HG02759 (cell line): Measurements from ENCODE around the gene HENMT1.

Experiments used
- ATAC-seq: cut with Tn5 transposase; IDR thresholded peaks from one replicate; pipeline ENCODE4 v1.9.1; 2021; ENCODE audit warnings: mild to moderate bottlenecking, moderate library complexity; ENCODE audit not compliant: unreplicated experiment

The HENMT1 gene

DNA sequence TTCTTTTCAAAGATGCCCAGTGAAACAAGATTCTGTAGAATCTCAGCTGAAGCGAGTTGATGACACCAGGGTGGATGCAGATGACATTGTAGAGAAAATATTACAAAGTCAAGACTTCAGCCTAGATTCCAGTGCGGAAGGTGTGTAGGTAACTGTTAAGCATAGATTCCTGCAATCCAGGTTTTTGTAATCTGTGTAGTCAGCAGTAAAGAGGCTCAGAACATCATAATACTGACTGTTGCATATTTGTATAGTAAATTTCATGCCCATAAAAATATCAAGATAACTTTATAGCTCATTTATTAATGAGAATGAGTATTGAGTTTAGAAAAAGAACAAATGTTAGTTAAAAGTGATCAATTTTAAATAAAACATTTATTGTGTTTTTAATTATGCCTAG, 32.2 kb downstream of the HENMT1 start:
- no peak for ATAC-seq

GRCh38 chr1:108627951-108628350, 32.9 kb downstream of the HENMT1 start:
- ATAC-seq: no peak

DNA sequence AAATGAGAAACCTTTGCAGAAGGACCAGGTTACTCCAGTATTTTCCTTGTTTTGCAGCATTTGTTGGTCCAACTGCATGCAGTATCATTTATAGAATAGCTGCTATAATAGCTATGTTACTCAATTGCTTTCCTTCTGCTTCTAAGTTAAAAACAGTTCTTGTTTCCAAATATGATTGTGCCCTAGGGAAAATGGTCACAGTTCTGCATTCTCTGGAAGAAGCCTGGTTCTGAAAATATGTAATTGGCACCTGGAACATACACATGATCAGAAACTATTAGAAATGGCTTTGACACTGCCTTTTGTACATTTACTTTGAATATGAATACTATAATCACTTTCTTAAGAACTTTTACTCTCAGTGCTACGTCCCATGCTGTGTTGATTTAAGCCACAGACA, 33.6 kb downstream of the HENMT1 start:
- no peak for ATAC-seq

- no peak for ATAC-seq
These were observed 36.8 kb downstream of the HENMT1 start for GRCh38 chr1:108624069-108624468.

- no peak for ATAC-seq
These were observed 43.2 kb downstream of the HENMT1 start for GRCh38 chr1:108617724-108618056.

GRCh38 chr1:108617008-108617723, 43.7 kb downstream of the HENMT1 start:
- no peak for ATAC-seq

DNA sequence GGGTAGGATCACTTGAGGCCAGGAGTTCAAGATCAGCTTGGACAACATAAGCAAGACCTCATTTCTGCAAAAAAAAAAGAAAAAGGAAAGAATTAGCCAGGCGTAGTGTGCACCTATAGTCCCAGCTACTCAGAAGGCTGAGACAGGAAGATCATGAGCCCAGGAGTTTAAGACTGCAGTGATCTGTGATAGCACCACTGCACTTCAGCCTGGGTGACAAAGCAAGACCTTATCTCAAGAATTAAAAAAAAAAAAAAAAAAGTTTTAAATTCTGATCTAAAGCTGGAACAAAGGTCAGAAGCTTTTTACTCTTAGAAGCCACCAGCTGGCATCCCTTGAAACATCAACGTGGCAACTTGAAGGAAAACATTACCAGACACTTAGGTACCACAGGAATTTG, 45.3 kb downstream of the HENMT1 start:
- ATAC-seq: no peak

DNA sequence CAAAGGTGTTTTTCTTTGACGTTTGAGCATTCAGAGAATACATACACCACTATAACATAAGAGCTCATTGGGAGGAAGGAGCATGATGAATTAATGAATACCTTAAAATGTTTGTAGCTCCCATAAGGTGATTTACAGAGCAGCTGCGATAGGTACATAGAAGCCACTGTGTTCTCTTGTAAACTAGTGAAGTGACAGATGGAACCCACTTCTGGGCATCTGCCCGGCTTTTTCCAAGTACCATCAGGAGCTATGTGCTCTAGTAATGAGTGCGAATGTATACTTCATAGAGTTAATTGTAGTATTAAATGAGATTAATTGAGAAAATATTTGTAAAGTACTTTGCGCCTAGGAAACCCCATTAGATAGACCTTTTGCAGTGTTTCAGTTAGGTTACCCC, 48.4 kb downstream of the HENMT1 start:
- ATAC-seq: no peak

DNA sequence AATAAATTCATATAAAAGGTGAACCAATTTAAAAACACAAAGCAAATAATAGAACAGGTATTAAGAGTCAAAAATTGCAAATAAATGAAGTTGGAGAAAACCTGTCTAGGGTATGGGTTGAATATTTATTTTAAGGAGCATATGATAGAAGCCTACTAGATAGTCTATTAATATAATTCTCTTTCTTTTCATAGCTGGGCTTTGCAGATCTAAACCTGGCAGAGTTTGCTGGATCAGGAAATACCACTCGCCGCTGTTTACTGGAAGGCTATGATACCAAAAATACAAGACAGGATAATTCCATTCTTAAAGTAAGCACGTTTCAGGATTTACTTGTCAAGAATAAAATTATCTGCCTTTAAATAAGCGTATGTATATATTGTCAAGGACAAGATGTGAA, 48.9 kb downstream of the HENMT1 start:
- no peak for ATAC-seq

GRCh38 chr1:108610073-108610472, 50.8 kb downstream of the HENMT1 start:
- ATAC-seq: no peak

GRCh38 chr1:108609483-108610049, 51.3 kb downstream of the HENMT1 start:
- no peak for ATAC-seq

- no peak for ATAC-seq
These were observed 54.4 kb downstream of the HENMT1 start for GRCh38 chr1:108606478-108606877.

- no peak for ATAC-seq
These were observed 55.3 kb downstream of the HENMT1 start for GRCh38 chr1:108605633-108606032.

DNA sequence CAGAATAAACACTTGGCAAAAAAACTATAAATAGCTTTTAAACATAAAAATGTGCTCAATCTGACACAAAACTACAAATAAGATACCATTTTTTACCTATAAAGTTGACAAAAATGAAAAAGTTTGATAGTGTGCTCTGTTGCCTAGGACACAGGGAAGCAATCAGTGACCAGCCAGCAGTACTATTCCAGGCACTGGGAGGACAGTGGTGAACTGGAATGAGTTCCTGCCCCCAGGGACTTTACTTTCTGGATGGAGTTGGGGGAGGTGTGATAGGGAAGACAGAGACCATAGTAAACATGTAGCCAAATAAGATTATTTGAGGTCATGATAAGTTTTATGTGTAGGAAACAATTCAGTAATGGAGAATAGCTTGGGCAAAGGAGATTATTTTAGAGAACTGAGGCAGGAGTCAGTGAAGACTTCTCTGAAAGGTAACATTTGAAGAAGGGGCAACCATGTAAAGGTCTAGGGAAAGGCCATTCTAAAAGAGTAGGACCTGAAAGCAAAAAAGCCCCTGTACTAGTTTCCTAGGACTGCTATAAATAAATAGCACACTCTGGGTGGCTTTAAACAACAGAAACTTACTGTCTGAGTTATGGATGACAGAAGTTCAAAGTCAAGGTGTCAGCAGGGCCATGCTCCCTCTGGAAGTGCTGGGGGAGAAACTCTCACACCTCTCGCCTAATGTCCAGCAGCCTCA, 59.0 kb downstream of the HENMT1 start:
- ATAC-seq: no peak

DNA sequence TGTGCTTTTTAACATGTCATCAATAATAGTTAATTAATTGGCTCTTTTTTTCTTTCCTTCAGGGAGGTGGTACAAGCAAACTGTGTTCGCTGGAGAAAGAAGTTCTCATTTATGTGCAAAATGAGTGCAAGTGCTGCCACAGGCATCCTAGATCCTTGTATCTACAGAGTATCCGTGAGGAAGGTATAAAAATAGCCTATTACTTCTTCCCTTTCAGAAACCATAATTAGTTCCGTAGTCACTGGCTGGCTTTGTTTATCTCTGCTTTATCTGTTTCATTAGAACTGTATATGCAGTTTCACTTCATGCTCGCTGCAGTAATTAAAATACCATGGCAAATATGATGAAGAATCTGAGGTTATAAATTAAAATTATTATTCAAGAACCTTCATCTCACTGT, 60.4 kb downstream of the HENMT1 start:
- no peak for ATAC-seq

DNA sequence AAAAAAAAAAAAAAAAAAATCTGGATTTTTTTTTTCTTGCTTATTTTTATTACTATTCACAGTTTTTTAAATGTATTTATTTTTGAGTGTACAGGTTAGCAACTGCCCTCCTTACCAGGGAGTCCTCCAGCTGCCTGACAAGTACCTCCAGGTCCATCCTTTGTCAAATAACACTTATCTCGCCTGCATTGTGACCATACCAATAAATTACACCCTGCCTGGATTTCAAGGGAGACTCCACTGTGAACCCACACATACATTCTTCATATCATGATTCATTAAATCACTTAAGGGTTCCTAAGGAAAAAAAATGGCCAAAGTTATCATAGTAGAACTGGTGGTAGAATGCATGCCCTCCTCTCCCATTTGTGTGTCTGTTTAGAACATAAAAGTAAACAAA, 62.6 kb downstream of the HENMT1 start:
- no peak for ATAC-seq
